Pons (tissue), 1 donor: Measurements from ENCODE around the gene GPR61.

Experiments used
- DNase-seq: peaks from one replicate; pipeline ENCODE4 v3.0.0-alpha.2; 2016; ENCODE audit warnings: low spot score

GPR61 gene

DNA sequence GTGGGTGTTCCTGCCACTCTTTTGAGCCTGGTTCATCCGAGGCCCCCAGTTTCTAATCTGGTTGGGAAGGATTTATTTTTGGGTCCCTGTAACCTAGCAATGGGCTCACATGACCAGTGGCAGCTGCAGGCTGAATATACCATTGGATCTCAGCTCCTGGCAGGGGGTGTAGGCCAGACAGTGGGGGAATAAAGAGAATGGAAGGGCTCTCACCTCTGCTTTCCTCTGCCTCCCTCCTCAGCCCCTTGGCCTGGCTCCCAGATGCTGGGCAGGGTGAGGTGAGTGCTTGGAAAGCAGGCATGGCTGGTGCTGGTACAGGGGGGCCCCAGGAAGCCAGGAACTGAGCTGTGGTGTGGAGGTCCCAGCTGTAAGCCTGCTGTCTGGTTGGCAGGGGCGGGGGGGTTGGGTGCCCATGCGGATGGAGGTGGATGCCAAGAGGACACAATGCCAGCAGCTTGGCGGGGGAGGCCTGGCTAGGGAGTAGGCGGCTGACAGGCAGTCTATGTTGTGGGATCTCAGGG lies 3.6 kb upstream of the GPR61 start:
- DNase-seq: peak; percentile 58

DNA sequence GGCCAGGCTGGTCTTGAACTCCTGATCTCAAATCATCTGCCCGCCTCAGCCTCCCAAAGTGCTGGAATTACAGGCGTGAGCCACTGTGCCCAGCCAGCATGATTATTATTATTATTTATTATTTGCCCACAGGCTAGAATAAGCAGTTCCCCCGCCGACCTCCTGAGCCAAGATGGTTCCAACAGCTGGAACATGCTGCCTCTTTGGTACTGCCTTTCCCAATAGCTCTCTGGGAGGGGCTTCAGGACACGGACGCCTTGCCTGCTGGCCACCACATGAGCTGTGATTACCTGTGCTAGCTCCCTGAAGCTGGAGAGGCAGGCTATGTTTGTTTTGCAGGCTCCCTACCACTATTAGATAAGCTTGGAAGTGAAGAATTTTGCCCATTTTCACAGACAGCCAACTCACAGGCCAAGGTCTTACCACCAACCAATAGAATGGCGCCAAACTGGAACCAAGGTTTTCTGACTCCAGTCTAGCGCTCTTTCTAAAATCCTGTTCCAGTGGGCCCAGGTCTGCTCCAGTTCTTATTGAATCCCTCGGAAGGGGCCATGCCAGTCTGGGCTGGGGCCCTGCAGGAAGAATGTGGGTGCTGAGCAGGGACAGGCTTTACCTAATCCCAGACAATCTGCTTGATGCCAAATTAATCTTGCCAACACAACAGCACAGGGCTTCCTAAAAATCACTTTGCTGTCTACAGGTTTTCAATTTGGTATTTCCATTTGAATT lies 2.1 kb upstream of the GPR61 start:
- DNase-seq: no peak

DNA sequence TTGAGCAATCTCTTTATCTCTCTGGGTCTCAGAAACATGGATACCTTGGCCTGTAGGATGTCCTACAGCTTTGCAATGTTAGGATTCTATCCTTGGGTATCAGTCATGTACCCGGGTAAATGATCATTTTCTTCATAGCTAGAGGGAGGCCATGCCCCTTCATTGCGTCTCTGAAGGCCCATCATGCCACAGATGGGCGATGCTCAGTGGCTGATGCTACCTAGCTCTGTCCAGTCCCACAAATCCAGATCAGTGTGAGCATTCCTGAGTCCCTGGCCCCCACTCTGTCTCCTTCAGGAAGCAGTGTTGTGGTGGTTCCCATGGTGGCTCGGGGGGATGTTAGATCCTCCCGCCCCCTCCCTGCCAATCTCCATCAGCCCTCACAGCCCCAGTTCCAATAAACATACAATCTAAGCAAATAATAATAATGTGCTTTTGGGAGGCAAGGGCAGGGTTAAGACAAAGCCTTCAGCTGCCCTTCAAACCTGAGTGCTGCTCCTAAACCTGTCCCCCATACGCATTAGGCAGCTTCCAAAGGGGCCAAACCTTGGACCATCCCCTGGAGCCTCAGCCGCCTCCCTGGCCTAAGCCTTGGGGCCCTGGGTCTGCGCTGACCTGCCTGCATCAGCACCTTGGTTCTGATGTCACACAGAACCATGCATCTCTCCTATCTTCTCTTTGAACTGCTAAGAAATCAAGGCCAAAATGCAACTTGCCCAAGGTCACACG lies 681 bp upstream of the GPR61 start:
- DNase-seq: no peak

DNA sequence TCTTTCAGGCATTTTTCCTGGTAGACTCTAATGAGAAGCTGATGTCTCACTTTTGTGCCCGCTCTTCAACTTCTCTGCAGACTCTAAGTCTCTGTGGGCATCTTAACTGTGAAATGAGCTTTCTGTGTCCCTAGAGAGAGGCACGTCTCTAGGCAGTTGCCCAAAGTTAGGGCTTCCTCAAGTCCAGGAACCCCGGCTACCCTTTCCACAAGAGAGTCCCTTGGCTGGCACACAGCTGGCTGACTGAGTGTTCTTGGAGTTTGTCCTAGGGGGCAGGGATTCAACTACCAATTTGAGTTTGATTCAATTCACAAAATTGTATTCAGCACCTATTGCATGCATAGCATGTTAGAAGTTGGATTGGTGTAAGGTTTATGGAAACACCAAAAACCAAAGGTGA lies 1.4 kb downstream of the GPR61 start:
- no peak for DNase-seq

DNA sequence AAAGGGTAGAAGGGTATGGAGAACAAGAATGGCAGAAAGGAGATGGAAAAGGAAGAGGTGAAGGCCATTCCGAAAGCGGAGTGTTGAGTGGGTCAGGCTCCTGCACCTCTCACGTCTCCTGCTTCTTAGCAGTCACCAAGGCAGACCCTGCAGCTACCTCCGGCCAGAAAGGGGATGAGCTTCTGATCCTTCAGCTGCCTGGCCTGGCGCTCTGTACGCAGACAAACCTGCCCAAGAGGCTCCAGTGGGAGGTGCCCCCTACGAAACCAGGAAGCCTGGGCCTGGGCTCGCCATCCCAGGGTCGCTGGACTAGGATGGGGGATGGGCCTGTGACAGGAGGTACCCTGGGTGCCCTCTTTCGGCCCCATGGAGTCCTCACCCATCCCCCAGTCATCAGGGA lies 3.0 kb downstream of the GPR61 start:
- no peak for DNase-seq

DNA sequence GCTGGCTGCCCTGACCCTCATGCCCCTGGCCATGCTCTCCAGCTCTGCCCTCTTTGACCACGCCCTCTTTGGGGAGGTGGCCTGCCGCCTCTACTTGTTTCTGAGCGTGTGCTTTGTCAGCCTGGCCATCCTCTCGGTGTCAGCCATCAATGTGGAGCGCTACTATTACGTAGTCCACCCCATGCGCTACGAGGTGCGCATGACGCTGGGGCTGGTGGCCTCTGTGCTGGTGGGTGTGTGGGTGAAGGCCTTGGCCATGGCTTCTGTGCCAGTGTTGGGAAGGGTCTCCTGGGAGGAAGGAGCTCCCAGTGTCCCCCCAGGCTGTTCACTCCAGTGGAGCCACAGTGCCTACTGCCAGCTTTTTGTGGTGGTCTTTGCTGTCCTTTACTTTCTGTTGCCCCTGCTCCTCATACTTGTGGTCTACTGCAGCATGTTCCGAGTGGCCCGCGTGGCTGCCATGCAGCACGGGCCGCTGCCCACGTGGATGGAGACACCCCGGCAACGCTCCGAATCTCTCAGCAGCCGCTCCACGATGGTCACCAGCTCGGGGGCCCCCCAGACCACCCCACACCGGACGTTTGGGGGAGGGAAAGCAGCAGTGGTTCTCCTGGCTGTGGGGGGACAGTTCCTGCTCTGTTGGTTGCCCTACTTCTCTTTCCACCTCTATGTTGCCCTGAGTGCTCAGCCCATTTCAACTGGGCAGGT lies 3.8 kb downstream of the GPR61 start:
- DNase-seq: no peak

DNA sequence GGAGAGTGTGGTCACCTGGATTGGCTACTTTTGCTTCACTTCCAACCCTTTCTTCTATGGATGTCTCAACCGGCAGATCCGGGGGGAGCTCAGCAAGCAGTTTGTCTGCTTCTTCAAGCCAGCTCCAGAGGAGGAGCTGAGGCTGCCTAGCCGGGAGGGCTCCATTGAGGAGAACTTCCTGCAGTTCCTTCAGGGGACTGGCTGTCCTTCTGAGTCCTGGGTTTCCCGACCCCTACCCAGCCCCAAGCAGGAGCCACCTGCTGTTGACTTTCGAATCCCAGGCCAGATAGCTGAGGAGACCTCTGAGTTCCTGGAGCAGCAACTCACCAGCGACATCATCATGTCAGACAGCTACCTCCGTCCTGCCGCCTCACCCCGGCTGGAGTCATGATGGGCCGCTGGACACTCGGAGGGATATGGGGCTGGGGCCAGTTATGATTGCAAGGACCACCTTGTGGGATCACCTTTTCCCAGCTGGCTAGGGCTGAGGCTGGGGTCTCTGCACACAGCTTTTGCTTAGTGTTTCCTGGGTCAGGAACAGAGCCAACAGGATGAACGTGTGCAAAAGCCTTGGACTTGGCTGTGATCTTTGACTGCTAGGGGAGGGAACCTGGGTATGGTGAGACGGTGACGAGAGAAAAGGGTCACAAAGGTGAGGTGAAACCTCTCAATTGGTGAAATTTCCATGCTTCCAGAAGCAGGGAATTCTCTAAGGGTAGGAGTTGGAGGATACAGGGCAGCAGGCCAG lies 4.5 kb downstream of the GPR61 start:
- no peak for DNase-seq

DNA sequence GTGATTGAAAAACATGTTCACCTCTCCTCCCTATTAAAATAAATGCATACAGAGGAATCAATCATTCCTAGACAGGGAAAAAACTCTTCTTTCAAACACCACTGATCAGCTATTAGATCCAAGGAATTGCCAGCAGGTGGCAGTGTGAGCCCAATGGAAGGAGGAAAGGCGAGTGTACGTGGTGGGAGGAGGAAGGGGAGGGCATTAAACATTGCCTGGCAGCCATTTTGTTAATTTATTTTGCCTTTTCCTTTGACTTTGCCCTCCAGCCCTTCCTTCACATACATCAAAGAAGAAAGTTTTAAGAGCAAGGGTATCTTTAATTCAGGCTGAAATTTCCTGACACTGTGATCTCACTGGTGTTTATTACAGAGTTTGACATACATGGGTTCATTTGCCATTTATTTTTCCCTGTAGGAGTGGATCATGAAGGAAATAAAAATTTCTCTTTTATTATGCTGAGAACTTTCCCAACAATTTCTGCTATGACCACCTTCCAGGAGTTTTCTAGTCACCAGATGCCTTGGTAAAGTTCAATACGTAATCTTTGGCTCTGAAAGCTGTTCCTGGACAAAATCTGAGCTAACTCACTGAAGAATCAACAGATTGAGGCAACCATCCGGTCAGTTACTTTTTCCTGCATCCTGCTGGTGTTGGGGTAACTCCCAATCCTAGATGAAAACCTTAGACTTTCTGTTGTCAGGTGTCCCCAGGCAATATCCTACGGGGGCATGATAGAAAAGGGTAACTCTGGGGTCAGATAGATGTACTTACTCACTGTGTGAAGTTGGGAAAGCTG lies 6.8 kb downstream of the GPR61 start:
- DNase-seq: peak; percentile 96

DNA sequence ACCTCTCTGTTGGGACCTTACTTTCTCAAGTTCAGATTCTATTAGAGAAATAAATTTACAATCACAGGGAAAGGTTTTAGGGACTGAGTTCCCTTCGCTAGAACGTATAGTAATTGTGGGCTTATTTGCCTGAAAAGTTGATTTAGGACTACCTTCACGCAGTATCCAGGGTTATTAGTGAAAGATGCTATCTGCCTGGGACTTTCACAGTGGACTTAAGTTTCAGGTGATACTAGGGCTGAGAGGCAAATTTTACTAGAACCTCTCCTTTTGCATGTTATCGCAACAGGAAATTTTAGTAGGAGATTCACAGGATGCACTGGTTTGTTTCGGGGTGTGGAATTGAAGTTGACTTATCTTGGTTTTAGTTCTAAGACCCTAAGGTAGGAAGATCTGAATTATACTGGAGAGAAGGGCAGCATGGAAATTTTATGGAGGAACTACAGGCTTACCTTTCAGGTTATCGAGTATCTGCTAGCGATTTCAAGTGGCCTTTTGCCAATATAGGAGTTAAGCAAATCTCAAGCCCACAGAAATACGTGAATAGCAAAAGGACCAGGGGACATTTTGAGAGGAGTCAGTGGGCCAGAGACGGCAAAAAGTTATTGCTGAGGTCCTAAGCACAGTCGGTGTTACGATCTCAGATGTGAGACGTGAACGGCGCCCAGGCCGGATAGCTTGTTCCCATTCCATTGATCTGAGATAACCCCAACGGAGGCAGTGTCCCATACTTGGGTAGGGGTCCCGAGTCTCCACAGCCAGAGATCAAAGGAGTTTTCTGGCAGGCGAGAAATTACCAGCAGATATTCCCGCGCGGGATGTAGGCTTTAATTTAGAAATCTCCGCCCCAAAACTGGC lies 8.0 kb downstream of the GPR61 start:
- DNase-seq: peak; percentile 47

DNA sequence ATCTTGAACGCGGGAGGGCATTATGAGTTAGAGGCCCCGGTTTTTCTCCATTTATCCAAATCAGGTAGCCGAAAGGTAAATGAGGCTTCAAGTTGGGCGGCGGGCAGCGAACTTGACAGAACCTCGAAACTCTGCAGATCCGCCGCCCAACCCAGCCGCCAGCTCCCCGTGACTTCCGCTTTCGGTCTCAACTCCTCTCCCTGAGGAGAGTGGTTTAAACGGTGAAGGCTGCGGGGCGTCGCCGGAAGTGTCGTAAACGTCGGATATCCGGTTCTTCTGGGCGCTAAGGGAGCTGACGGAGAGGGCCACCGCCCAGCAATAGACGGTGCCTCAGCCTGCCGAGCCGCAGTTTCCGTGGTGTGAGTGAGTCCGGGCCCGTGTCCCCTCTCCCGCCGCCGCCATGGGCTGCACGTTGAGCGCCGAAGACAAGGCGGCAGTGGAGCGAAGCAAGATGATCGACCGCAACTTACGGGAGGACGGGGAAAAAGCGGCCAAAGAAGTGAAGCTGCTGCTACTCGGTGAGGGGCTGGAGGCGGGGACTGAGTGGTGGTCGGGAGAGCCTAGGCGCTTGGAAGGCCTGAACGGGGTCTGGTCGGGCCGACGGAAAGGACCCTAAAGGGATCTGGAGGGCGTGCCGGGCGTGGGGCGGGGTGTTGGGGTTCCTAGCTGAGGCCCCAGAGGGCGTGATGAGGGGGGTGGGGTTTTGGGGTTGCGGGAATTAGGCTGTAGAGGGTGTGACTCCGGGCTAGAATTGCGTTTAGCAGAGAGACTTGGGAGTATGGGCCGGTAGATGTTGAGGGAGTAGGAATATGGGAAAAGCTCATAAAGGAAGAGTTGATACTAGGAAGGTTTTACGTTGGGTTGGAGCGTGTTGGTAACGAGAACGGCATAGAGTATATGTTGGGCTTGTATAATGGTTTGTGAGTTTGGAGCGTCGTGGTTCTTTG lies 8.9 kb downstream of the GPR61 start, which contains the start of gene GNAI3:
GNAI3 (plus strand) TSS at position 295 of the 947 bp plus-strand sequence; CDS start at position 401, 106 bp downstream.
- DNase-seq: peak; percentile 98

DNA sequence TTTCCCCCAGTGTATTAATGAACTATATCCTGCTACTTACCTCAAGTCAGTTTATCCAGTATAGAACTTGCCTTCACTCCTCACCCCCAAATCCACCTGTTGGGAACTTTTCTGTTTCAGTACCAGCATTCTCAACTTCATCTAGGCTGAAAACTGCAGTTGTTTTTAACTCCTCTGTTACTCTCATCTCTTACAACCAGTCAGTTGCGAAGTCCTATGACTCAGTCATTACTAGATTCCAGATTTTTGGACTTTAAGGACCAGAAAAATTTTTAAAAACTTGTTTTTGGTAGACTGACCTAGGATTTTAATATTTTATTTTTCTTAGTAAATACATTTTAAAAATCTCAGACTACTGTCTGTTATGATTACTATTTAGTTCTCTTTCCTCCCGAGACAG lies 16.9 kb downstream of the GPR61 start:
- no peak for DNase-seq

DNA sequence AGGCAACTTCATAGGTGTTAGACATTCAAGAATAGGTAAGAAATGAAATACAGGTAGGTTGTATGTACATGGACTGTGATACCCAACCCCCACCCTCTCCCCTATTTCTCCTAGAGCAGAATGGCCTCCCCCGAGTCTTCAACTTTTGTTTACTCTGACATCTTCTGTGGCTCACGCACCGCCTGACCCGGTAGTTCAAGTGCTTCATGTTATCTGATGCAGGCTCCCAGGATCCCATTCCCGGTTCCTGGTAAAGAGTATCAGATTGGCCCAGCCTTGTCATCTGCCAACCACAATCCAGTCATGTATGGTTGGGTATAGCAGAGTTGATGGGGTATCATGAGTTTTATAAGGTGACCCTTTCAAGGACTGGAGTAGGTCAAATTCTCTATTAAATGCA lies 17.8 kb downstream of the GPR61 start:
- no peak for DNase-seq

DNA sequence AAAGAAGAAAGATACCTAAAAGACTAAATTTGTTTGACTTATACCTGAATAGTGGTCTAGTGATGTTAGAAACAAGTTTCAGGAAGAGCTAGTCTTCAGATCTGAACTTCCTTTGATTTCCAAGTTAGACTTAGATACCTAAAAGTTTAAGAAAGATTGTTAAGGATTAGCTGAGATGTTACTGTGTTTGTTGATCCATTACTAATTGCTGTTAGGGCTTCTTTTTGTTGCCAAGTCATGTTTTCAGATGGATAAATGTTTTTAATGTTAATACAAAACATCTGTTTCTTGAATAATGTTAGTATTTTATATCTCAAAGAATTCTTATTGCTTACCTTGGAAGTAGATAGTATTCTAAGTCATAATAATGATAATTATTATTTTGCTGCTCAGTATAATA lies 20.3 kb downstream of the GPR61 start:
- DNase-seq: no peak

DNA sequence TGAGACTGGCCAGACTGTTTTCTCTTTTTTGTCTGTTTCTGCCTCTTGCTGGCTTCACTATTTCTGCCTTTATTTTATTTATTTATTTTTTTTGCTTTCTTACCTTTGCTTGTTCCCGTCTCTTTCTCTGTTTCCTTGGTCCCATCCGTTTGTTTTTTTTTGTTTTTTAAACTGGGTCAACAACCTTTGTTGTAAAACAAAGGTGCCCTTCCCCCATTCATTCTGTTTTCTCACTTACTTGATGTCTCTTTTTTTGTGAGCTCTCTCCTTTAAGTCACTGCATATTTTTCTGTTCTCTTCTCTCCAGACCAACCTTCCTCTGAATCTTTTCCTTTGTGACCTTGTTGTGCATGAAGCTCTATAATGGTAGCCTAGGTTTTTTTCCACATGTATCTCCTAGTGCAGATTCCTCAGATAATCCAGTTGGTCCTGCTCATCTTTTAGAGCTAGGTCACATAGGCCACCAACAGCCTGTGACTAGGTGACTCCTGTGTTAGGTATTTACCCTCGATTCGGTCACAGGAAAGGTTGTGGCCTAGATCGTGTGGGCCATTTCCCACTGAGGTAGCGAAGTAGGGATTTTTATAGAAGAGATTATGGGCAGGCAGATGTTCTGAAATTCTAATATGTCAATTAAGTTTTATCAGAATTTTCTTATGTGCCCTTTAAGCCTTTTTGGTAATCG lies 24.7 kb downstream of the GPR61 start:
- no peak for DNase-seq

DNA sequence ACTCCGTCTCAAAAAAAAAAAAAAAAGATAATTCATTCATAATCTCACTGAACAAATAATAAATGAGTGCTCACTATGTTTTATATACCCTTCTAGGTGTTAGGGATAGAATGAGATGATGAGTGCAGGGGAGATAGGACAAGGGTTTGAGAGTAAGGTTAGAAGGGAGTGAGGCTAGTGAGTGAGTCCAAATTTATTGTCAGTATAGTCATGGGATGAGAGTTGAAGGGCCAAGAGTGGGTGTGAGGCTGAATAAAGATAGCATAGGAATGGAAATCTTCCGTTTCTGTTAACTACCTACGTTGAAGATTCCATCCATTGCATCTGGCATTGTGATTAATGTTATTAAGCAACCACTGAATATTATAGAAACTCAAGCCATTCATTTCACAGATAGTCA lies 25.6 kb downstream of the GPR61 start:
- no peak for DNase-seq

DNA sequence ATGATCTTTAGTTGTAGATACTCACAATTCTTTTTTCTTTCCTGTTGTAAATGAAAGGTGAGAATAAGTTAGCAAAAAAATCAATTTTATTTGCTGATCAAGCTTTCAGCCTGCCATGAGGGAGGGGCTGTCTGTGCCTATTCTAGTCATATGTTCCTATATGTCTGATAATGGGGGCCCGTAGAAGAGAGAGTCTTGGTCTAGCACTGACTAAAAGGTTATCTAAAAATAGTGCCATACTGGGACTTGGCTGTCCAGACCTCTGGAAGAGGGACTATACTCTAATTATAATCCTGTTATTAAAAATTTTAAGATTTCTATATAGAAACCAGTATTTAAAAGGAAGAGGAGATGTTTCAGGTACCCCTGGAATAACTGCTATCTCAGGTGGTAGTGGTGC lies 27.3 kb downstream of the GPR61 start:
- no peak for DNase-seq

DNA sequence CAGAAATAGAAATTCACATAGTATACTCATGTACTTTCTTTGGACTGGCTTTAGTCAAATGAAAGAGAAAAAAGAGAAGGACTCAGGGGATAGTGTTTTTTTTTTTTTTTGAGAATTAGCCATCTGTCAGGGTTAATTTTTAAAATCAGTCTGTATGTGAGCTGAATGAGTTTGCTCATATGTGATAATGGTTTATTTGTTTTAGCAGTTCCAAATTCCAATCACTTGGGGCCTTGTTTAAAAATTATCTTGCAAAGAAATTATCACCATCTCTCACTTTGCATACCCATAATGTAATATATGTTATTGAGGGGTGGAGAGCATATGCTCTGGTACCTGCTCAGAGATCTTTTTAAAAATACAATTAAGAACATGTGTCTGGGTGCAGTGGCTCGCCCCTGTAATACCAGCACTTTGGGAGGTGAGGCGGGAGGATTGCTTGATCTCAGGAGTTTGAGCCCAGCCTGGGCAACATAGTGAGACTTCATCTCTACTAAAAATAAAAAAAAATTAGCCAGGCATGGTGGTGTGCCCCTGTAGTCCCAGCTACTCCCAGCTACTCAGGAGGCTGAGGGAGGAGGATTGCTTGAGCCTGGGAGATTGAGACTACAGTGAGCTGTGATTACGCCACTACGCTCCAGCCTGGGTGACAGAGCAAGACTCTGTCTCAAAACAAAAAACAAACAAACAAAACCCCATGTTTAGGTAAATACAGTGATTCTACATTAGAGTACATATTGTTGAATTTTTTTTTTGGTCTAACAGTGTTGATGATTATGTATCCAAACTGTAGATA lies 28.4 kb downstream of the GPR61 start:
- DNase-seq: no peak

DNA sequence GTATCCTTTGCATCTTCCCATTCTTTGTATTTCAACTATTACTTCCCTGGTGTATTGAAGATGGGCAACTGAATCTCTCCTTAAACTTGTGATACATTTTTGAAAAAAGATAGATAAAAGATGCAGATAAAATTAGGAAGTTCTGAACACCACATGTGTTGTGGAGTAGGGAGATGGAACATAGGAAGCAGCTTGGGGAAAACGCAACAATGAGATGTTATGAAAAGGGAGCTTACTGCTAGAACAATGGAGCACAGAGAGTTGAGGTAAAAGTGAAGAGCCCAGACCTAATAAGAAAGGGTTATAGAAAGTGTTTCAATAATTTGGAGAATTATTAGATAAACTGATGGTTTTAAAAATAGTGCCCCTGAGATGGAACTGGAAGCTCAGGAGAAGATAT lies 29.7 kb downstream of the GPR61 start:
- peak; percentile 29 for DNase-seq
